K562 (cell line): Measurements from ENCODE around the gene C11orf86. TPM values are rescaled to one million over a fixed set of nuclear protein-coding genes. Genes with fewer than 3 reads are reported as not detected.

Experiments
- CBX3 ChIP-seq, 2 experiments: IDR thresholded peaks; 1 replicate in 1 of 2; 2 replicates in 1 of 2; pipeline ENCODE4 v1.6.1; 2012; ENCODE audit warnings: inconsistent platforms in 2 of 2, low read length in 2 of 2, borderline replicate concordance in 1 of 2, control low read depth in 1 of 2
- ELF2 ChIP-seq: fragments of 250-450 bp; sonication (Bioruptor Pico); IDR thresholded peaks from 2 replicates; pipeline ENCODE4 v1.5.0; 2021; ENCODE audit warnings: mild to moderate bottlenecking
- ETS2 ChIP-seq: IDR thresholded peaks from 2 replicates; pipeline ENCODE4 v1.6.1; 2016; ENCODE audit warnings: borderline replicate concordance, missing genetic modification characterization, mild to moderate bottlenecking, moderate library complexity, missing compliant biosample characterization; ENCODE audit not compliant: poor library complexity, severe bottlenecking
- HDAC2 ChIP-seq: fragments of 450-650 bp; IDR thresholded peaks from 2 replicates; pipeline ENCODE4 v1.6.1; 2016; ENCODE audit warnings: mild to moderate bottlenecking
- NCOR1 ChIP-seq: fragments of 450-650 bp; IDR thresholded peaks from 2 replicates; pipeline ENCODE4 v1.6.1; 2016; ENCODE audit warnings: mild to moderate bottlenecking, moderate library complexity
- NR1H2 ChIP-seq: sonication (generic); formaldehyde crosslinking; IDR thresholded peaks from 2 replicates; pipeline ENCODE4 v1.4.0; 2020; ENCODE audit warnings: mild to moderate bottlenecking, missing genetic modification reagents
- RBM39 ChIP-seq: fragments of 200-400 bp; formaldehyde crosslinking; optimal IDR thresholded peaks from 2 replicates; pipeline ENCODE3; 2018; ENCODE audit warnings: low read depth, low read length
- TRIM28 ChIP-seq: fragments of 450-650 bp; IDR thresholded peaks from 2 replicates; pipeline ENCODE4 v1.6.1; 2017
- ZBTB40 ChIP-seq, 2 experiments: fragments of 450-650 bp in 1 of 2; sonication (generic) in 1 of 2; formaldehyde crosslinking in 1 of 2; IDR thresholded peaks; 2 replicates each; pipeline versions ENCODE4 v1.7.1 to v1.9.0; 2016 to 2022; ENCODE audit warnings: inconsistent platforms in 1 of 2, mild to moderate bottlenecking in 1 of 2, missing genetic modification reagents in 1 of 2
- ZFPM2 ChIP-seq: fragments of 250-450 bp; sonication (Bioruptor Pico); IDR thresholded peaks from 2 replicates; pipeline ENCODE4 v1.5.1; 2022; ENCODE audit warnings: mild to moderate bottlenecking
- ZNF512 ChIP-seq: IDR thresholded peaks from 2 replicates; pipeline ENCODE4 v1.6.1; 2016; ENCODE audit warnings: missing genetic modification characterization, missing compliant biosample characterization
- polyA plus RNA-seq, 8 experiments: library from polyadenylated mRNA; depleted of rRNA in 4 of 8; stranded (reverse) in 5 of 8; unstranded in 3 of 8; fragments of >200 nt; fragmentation: Nextera tagmentation in 2 of 8; fragmentation: Illumina TruSeq in 1 of 8; extraction: Ambion mirVana in 2 of 8; extraction: Trizol in 1 of 8; gene quantifications; 2 replicates each; pipeline versions ENCODE4 v1.2.1 to v1.2.3, GENCODE V29; 2011 to 2014; ENCODE audit warnings: inconsistent platforms in 1 of 8, missing spikeins in 1 of 8
- total RNA-seq, 7 experiments: library from RNA; depleted of rRNA in 6 of 7; stranded (reverse); fragments of >200 nt in 6 of 7; fragmentation: Illumina TruSeq in 2 of 7; extraction: Trizol in 2 of 7; gene quantifications; 2 replicates each; pipeline versions ENCODE4 v1.2.1 to v1.2.3, GENCODE V29; 2011 to 2021; ENCODE audit warnings: low replicate concordance in 1 of 7

C11orf86 gene
- total and polyA plus RNA-seq, 9 of the 15 experiments (the other 6 are each of a cell fraction or from before 2014, with no cell fraction given): not detected

DNA sequence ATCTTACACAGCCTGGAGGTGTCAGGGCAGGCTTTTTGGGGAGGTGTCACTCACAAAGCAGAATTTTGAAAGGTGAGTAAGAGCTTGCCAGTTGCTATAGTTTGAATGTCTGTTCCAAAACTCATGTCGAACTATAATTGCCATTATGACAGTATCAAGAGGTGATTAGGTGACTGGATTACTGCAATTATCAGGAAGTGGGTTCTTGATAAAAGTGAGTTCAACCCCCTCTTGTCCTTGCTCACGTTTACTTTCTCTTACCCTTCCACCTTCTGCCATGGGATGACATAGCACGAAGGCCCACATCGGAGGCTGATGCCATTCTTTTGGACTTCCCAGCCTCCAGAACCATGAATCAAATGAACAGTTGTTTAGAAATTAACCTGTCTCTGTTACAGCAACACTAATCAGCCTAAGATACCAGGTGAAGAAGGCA, 4.7 kb upstream of the C11orf86 start (continued):
- TF ChIP-seq ZNF512 (tag) (no peak), RBM39 (no peak), NR1H2 (CRISPR knock-in tag) (no peak), NCOR1 (no peak), TRIM28 (peak; percentile 65; the same call in 1 of the 2 replicates), CBX3 (IDR thresholded peaks at IDR 0.05; ENCODE audit: borderline replicate concordance in 1 of 2, low read length in 2 of 2) (0 out of 3 replicates have a peak, but pooled peaks of 1 of the 2 experiments have one; percentile 22), ETS2 (no peak), ZFPM2 (no peak), ZBTB40 (IDR thresholded peaks at IDR 0.05) (no peak), ZBTB40 (CRISPR knock-in tag; IDR thresholded peaks at IDR 0.05) (no peak), HDAC2 (no peak), ELF2 (CRISPR knock-in tag) (no peak)
- TF ChIP-seq, all 486 proteins: peak for 4
